Trophoblast cell (in vitro differentiated cells and primary cell): ENCODE data around the gene MUL1.

Experiments used
- DNase-seq, 2 donors: peaks; one replicate each; pipeline ENCODE4 v3.0.0-alpha.2; 2016
- H2AFZ ChIP-seq: 2 replicates; pipeline ENCODE4 v1.6.1; 2013; ENCODE audit warnings: low read length, moderate library complexity, mild to moderate bottlenecking; ENCODE audit not compliant: insufficient read depth, poor library complexity
- H2AK5ac ChIP-seq: 2 replicates; pipeline ENCODE4 v1.6.1; 2013; ENCODE audit warnings: mild to moderate bottlenecking, low read length
- H2BK120ac ChIP-seq: 2 replicates; pipeline ENCODE4 v1.6.1; 2013; ENCODE audit warnings: low read length, mild to moderate bottlenecking, moderate library complexity; ENCODE audit not compliant: insufficient read depth, poor library complexity
- H2BK12ac ChIP-seq: 2 replicates; pipeline ENCODE4 v1.6.1; 2013; ENCODE audit warnings: mild to moderate bottlenecking, low read length, moderate library complexity
- H2BK5ac ChIP-seq: 2 replicates; pipeline ENCODE4 v1.6.1; 2013; ENCODE audit warnings: low read length, low read depth, moderate library complexity, mild to moderate bottlenecking; ENCODE audit not compliant: poor library complexity
- H3K14ac ChIP-seq: 2 replicates; pipeline ENCODE4 v1.6.1; 2013; ENCODE audit warnings: mild to moderate bottlenecking, low read length
- H3K18ac ChIP-seq: 2 replicates; pipeline ENCODE4 v1.6.1; 2013; ENCODE audit warnings: mild to moderate bottlenecking, low read length
- H3K23ac ChIP-seq: 2 replicates; pipeline ENCODE4 v1.6.1; 2013; ENCODE audit warnings: low read length
- H3K27ac ChIP-seq: 2 replicates; pipeline ENCODE4 v1.5.1; 2013; ENCODE audit warnings: low read depth, mild to moderate bottlenecking, inconsistent platforms, low read length, moderate library complexity
- H3K27me3 ChIP-seq: 2 replicates; pipeline ENCODE4 v1.6.1; 2013; ENCODE audit warnings: inconsistent platforms, mild to moderate bottlenecking, low read length, moderate library complexity; ENCODE audit not compliant: insufficient read depth
- H3K36me3 ChIP-seq, 2 experiments: 1 replicate in 1 of 2; 2 replicates in 1 of 2; pipeline ENCODE4 v1.6.1; 2013; ENCODE audit warnings: low read length in 2 of 2, mild to moderate bottlenecking in 2 of 2, moderate library complexity in 1 of 2; ENCODE audit not compliant: insufficient read depth in 2 of 2, control insufficient read depth in 1 of 2
- H3K4ac ChIP-seq: 2 replicates; pipeline ENCODE4 v1.6.1; 2013; ENCODE audit warnings: low read depth, mild to moderate bottlenecking, low read length, moderate library complexity
- H3K4me1 ChIP-seq, 2 experiments: 1 replicate in 1 of 2; 2 replicates in 1 of 2; pipeline ENCODE4 v1.6.1; 2013; ENCODE audit warnings: low read length in 2 of 2, mild to moderate bottlenecking in 2 of 2, moderate library complexity in 1 of 2; ENCODE audit not compliant: insufficient read depth in 2 of 2, control insufficient read depth in 1 of 2
- H3K4me2 ChIP-seq: 2 replicates; pipeline ENCODE4 v1.6.1; 2013; ENCODE audit warnings: inconsistent platforms, mild to moderate bottlenecking, low read length, moderate library complexity
- H3K4me3 ChIP-seq: 2 replicates; pipeline ENCODE4 v1.5.1; 2013; ENCODE audit warnings: mild to moderate bottlenecking, low read depth, low read length, inconsistent platforms
- H3K79me1 ChIP-seq: one replicate; pipeline ENCODE4 v1.6.1; 2013; ENCODE audit warnings: low read length
- H3K79me2 ChIP-seq: 2 replicates; pipeline ENCODE4 v1.6.1; 2013; ENCODE audit warnings: low read length, mild to moderate bottlenecking; ENCODE audit not compliant: control insufficient read depth, insufficient read depth, poor library complexity
- H3K9ac ChIP-seq: 2 replicates; pipeline ENCODE4 v1.6.1; 2013; ENCODE audit warnings: mild to moderate bottlenecking, low read length
- H3K9me3 ChIP-seq: 2 replicates; pipeline ENCODE4 v1.6.1; 2013; ENCODE audit warnings: low read depth, mild to moderate bottlenecking, control low read depth, inconsistent platforms, low read length; ENCODE audit not compliant: insufficient read depth
- H4K12ac ChIP-seq: 2 replicates; pipeline ENCODE4 v1.6.1; 2013; ENCODE audit warnings: low read depth, mild to moderate bottlenecking, low read length, moderate library complexity
- H4K8ac ChIP-seq: 2 replicates; pipeline ENCODE4 v1.6.1; 2013; ENCODE audit warnings: low read depth, mild to moderate bottlenecking, low read length, moderate library complexity
- H4K91ac ChIP-seq: one replicate; pipeline ENCODE4 v1.6.1; 2013; ENCODE audit warnings: low read depth, mild to moderate bottlenecking, low read length, moderate library complexity
- WGBS: extraction: QIAGEN DNeasy Blood & Tissue Kit; methylation state at CpG from one replicate; pipeline ENCODE4 v1.1.7; 2013; ENCODE audit warnings: missing lambda C conversion rate; ENCODE audit not compliant: insufficient read length, insufficient coverage; ENCODE audit errors: extremely low coverage; 5-methylcytosine and 5-hydroxymethylcytosine counted together

MUL1 gene

DNA sequence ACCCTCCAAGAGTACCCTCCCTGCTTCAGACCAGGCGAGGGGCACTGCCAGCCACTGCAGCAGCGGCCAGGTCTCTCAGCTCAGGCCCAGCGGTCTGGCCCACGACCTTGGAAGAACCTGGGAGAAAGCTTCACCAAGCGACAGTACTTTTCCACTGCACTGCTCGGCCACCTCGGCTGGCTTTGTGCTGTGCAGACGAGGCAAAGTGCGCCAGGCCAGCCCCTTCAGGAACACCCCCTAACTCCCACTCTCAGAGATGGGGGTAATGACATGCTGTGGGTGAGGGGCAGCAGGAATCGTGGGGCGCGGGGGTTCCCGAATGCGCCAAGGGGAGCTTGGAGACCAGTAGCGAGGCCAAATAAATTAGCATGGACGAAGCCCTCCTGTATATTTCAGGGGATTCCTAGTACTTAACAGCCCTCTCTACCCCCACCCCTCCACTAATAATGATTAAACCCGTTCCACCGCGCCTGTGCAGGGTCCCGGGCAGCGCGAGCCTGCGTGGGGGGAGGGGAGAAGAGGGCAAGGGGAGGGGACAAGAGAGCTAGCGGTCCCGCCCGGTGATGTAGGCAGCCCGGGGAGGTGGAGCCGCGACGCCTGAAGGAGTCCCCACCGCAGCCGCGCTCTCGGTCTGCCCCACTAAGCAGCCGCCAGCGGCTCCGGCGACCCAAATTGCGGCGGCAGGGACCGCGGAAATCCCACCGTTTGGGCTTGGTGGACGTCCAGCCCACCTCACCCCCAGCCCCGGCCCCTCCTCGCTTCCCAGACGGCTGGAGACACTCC, 44.2 kb upstream of the MUL1 start, which contains the start of gene FAM43B:
FAM43B (plus strand) TSS at position 629 of the 783 bp plus-strand sequence. CDS start 401 bp downstream, outside the sequence.
- Histone ChIP-seq H3K27me3 (peaks cover 51% of the 10 kb centered on the region), H3K14ac (no peak within 1 kb of the TSS), H2AK5ac (no peak within 1 kb of the TSS), H3K18ac (no peak within 1 kb of the TSS), H3K79me2 (no peaks in the 10 kb centered on the region), H3K27ac (no peak within 1 kb of the TSS), H3K4me1 (peaks cover 10 to 11% of the 10 kb centered on the region in 2 experiments), H4K12ac (no peak within 1 kb of the TSS), H3K9me3 (peaks cover 2% of the 10 kb centered on the region), H3K23ac (no peak within 1 kb of the TSS), H2BK5ac (no peak within 1 kb of the TSS), H3K9ac (no peak within 1 kb of the TSS), H3K4me2 (peak within 1 kb of the TSS; percentile 62), H4K8ac (no peak within 1 kb of the TSS), H4K91ac (no peak within 1 kb of the TSS), H2BK12ac (no peak within 1 kb of the TSS), H2AFZ (no peak within 1 kb of the TSS), H3K36me3 (no peaks in the 10 kb centered on the region), H3K79me1 (no peaks in the 10 kb centered on the region), H2BK120ac (no peak within 1 kb of the TSS), H3K4ac (no peak within 1 kb of the TSS), H3K4me3 (peak within 1 kb of the TSS; percentile 43)
- WGBS = no CpG with 5 or more reads among the region's 47 CpGs
- peak in 1 of 2 donors; percentile 65 for DNase-seq

DNA sequence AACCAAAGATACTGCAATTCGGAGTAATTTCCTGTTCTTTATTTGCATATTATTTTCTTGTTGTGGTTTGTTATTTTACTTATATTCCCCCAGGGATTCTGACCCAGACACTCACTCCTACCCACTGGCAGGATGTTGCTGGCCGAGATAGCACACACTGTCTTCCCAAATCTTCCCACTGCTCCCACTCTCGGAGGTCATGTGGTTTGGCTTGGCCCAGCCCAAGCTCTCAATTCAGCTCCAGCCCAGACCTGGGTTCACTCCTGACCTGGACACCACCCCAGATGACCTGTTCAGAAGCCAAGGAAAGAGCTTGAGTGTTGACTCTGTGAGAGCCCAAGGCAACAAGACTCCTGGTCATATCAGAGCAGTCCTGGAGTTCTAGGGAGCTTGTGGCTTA, 43.2 kb upstream of the MUL1 start:
- no peak overlapping the region for H3K4me3 ChIP-seq
- H3K9me3 ChIP-seq = peaks cover 2% of the 10 kb centered on the region
- H3K79me2 ChIP-seq = no peaks in the 10 kb centered on the region
- H4K91ac ChIP-seq = no peak overlapping the region
- H2BK12ac ChIP-seq = no peak overlapping the region
- DNase-seq = no peak
- peaks cover 10 to 11% of the 10 kb centered on the region in 2 experiments for H3K4me1 ChIP-seq
- no peak overlapping the region for H2BK120ac ChIP-seq
- H3K79me1 ChIP-seq = no peaks in the 10 kb centered on the region
- H3K18ac ChIP-seq = no peak overlapping the region
- H2AFZ ChIP-seq = no peak overlapping the region
- H3K36me3 ChIP-seq = no peaks in the 10 kb centered on the region
- H3K27me3 ChIP-seq = peaks cover 51% of the 10 kb centered on the region
- no peak overlapping the region for H3K9ac ChIP-seq
- H2AK5ac ChIP-seq = no peak overlapping the region
- no peak overlapping the region for H3K4ac ChIP-seq
- no peak overlapping the region for H2BK5ac ChIP-seq
- no peak overlapping the region for H3K23ac ChIP-seq
- H4K12ac ChIP-seq = no peak overlapping the region
- H4K8ac ChIP-seq = no peak overlapping the region
- no peak overlapping the region for H3K27ac ChIP-seq
- no peak overlapping the region for H3K4me2 ChIP-seq
- no CpG with 5 or more reads among the region's 3 CpGs for WGBS
- no peak overlapping the region for H3K14ac ChIP-seq

DNA sequence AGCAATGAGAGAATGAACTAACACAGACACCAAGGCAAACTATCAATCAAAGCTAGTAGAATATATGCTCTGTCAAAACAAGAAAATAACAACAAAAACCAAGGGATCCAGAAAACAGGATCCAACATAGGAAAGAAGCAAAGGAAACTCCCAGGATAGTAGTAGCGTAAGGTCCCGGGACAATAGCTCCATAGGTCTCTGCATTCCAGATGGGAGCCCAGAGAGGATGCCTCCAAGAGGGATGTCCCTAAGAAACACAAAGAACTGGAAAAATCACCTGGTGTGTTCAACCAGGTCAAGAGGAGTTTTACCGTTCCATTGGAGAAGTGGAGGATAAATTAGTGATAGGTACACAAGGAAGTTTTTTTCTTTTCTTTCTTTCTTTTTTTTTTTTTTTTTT, 38.7 kb upstream of the MUL1 start:
- H3K9me3 ChIP-seq = peaks cover 2% of the 10 kb centered on the region
- no peak overlapping the region for H3K4me2 ChIP-seq
- peaks cover 8% of the 10 kb centered on the region for H3K27me3 ChIP-seq
- H4K12ac ChIP-seq = no peak overlapping the region
- no peak overlapping the region for H2BK5ac ChIP-seq
- H4K91ac ChIP-seq = no peak overlapping the region
- no peaks in the 10 kb centered on the region for H3K79me2 ChIP-seq
- H2BK120ac ChIP-seq = no peak overlapping the region
- H2AFZ ChIP-seq = no peak overlapping the region
- H3K79me1 ChIP-seq = no peaks in the 10 kb centered on the region
- no peak overlapping the region for H3K4ac ChIP-seq
- H3K23ac ChIP-seq = no peak overlapping the region
- no peak overlapping the region for H3K4me3 ChIP-seq
- no peaks in the 10 kb centered on the region for H3K4me1 ChIP-seq
- H2BK12ac ChIP-seq = no peak overlapping the region
- H3K18ac ChIP-seq = no peak overlapping the region
- no peaks in the 10 kb centered on the region for H3K36me3 ChIP-seq
- no peak overlapping the region for H3K9ac ChIP-seq
- WGBS = no CpG with 5 or more reads among the region's 3 CpGs
- no peak overlapping the region for H3K27ac ChIP-seq
- H3K14ac ChIP-seq = no peak overlapping the region
- DNase-seq = no peak
- H4K8ac ChIP-seq = no peak overlapping the region
- no peak overlapping the region for H2AK5ac ChIP-seq

DNA sequence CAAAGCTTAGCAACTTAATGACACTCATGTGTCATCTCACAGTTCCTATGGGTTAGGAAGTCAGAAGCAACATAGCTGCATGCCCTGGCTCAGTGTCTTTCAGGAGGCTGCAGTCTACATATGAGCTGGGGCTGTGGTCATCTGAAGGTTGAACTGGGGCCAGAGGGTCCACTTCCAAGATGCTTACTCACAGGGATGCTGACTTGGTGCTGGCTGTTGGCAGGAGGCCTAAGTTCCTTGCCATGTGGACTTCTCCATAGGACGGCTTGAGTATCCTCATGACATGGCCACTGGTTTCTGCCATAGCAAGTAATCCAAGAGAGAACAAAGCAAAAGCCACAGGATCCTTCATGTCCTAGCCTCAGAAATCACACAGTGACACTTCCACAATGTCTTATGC, 32.3 kb upstream of the MUL1 start:
- Histone ChIP-seq H3K4me2 (no peak overlapping the region), H2BK5ac (no peak overlapping the region), H2BK120ac (no peak overlapping the region), H3K14ac (no peak overlapping the region), H3K9ac (no peak overlapping the region), H2AFZ (no peak overlapping the region), H3K27ac (no peak overlapping the region), H4K8ac (no peak overlapping the region), H3K9me3 (no peaks in the 10 kb centered on the region), H2BK12ac (no peak overlapping the region), H3K27me3 (no peaks in the 10 kb centered on the region), H3K4me1 (no peaks in the 10 kb centered on the region), H3K4me3 (no peak overlapping the region), H3K18ac (no peak overlapping the region), H3K4ac (no peak overlapping the region), H3K79me2 (no peaks in the 10 kb centered on the region), H2AK5ac (no peak overlapping the region), H3K23ac (no peak overlapping the region), H4K91ac (no peak overlapping the region), H3K79me1 (no peaks in the 10 kb centered on the region), H4K12ac (no peak overlapping the region), H3K36me3 (no peaks in the 10 kb centered on the region)
- WGBS = no CpG with 5 or more reads among the region's 1 CpG
- no peak for DNase-seq
